NCI-H2029 treated with DMSO at 0.1 percent for 48 hours (cell line): Measurements from ENCODE around the gene EGFR.

Experiments
- DNase-seq: peaks from one replicate; lab custom pipeline; 2025; lab: John Stamatoyannopoulos, UW

EGFR gene

DNA sequence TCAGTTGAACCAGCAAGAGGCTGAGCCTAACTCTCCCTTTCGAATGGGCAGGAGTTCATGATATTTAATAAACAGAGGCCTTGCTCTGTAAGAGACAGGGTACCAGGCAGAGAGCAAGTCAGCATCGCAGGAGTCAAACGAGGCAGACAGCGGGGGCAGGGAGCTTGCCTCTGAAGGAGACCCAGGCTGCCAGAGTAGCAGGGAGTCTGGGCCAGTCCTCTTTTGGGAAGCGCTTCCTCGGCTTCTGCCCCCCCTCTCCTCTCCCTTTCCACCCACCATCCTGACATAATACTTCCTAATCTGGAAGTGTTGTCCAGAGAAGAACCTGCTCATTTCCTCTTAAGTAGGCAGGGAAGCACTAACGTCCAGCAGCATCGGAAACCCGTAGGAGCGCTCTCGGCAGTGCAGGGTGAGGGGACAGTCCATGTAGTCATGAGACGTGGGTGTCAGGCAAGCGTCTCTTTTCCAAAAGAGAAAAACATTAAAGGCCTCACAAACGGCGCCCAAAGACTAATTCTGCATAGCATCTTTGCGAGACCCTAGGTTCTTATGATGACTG lies 171.1 kb downstream of the EGFR start:
- DNase-seq = no peak

DNA sequence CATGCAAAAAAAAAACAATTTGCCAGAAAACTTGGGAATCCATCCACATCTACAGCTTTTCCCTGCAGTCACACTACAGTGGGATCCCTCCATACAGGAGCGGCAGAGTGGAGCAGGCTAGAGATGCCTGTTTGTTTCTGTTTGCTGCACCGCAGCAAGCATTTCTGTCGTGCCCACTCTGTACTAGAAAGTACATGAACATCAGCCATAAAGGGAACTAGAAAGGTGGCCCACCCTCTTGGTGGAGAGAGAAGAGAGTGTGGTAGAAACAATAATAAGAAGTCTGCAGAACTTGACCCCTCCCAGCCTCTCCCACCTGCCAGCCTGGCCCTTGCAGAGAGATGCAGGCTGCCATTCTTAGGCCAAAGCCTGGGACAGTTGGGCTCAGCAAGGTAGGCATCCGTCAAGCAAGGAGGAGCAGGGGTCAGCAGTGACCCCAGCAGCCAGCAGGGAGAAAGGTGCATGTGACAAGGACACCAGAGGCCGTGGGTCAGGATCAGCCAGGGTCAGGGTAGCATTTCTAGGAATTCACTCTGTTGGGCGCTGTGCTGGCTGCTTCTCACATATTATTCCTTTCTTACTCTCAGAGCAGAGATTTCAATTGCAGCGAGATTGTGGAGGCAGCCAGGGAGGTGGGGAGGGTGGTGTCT lies 171.8 kb downstream of the EGFR start:
- no peak for DNase-seq

DNA sequence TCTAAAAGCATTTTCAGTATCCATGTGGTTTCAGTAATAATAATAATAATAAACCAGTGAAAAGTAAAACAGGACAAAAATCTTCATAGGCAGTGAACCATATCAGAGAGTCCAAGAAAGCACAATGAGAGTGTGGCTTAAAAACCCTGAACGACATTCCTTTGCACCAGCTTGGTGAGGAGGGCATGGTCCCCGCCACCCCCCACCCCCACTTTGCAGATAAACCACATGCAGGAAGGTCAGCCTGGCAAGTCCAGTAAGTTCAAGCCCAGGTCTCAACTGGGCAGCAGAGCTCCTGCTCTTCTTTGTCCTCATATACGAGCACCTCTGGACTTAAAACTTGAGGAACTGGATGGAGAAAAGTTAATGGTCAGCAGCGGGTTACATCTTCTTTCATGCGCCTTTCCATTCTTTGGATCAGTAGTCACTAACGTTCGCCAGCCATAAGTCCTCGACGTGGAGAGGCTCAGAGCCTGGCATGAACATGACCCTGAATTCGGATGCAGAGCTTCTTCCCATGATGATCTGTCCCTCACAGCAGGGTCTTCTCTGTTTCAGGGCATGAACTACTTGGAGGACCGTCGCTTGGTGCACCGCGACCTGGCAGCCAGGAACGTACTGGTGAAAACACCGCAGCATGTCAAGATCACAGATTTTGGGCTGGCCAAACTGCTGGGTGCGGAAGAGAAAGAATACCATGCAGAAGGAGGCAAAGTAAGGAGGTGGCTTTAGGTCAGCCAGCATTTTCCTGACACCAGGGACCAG lies 172.5 kb downstream of the EGFR start:
- no peak for DNase-seq

DNA sequence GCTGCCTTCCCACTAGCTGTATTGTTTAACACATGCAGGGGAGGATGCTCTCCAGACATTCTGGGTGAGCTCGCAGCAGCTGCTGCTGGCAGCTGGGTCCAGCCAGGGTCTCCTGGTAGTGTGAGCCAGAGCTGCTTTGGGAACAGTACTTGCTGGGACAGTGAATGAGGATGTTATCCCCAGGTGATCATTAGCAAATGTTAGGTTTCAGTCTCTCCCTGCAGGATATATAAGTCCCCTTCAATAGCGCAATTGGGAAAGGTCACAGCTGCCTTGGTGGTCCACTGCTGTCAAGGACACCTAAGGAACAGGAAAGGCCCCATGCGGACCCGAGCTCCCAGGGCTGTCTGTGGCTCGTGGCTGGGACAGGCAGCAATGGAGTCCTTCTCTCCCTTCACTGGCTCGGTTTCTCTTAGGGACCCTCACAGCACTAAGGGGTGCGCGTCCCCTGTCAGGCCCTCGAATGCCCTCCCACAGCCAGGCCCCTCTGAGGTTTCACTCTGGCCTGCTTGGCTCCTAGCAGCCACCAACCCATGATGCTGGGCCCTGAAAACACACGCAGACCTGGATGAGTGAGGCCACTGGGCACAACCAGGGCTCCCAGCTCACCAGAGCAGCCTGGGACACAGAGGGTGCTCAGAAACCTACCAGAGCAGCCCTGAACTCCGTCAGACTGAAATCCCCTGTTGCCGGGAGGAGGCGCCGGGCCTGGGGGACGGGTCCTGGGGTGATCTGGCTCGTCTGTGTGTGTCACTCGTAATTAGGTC lies 173.3 kb downstream of the EGFR start:
- DNase-seq = no peak

DNA sequence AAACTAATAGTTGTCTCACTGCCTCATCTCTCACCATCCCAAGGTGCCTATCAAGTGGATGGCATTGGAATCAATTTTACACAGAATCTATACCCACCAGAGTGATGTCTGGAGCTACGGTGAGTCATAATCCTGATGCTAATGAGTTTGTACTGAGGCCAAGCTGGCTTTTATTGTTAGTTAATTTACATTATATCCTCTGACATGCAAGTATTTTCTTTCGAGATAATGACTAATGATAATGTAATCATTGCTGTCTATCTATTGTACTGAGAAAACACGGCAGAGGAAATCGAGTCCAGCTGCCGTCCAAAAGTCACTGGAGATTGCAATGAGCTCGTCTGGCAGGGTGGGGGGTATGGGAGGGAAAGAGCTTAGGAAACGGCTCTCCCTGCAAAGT lies 173.9 kb downstream of the EGFR start:
- DNase-seq = no peak

DNA sequence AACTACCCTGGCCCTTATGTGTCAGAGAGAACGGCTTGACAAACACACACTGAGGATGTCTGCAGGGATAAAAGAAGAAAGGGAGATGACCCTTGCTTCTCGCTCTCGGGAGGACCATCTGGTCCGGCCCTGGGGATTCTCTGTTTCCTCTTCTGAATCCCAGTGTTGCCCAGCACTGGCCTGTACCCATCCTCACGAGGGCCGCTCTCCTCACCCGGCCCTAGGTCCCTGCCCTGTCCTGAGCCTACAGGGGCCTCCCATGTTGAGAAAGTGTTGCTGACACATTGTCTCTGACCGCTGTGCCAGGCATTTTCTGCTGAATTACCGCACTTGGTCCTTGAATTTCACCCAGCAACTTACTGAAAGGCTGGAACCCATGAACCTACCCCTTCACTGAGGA lies 174.4 kb downstream of the EGFR start:
- no peak for DNase-seq

DNA sequence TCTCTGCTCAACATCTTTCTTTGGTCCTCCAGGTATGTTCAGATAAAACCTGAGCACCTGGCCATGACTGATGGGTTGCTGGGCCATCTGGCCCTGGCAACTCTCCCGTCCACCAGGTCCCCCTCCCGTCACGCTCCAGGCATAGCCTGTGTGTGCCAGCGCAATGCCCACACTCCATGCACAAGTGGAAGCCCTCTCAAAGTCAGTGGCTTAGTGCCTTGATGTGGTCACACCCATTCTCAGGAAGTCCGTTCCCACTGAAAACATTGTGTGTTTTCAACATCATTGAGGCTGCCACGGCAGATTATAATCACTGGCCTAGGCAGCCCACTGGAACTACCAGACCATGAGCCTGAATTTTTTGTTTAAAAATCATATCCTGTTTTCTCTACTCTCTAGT lies 175.7 kb downstream of the EGFR start:
- DNase-seq = no peak

DNA sequence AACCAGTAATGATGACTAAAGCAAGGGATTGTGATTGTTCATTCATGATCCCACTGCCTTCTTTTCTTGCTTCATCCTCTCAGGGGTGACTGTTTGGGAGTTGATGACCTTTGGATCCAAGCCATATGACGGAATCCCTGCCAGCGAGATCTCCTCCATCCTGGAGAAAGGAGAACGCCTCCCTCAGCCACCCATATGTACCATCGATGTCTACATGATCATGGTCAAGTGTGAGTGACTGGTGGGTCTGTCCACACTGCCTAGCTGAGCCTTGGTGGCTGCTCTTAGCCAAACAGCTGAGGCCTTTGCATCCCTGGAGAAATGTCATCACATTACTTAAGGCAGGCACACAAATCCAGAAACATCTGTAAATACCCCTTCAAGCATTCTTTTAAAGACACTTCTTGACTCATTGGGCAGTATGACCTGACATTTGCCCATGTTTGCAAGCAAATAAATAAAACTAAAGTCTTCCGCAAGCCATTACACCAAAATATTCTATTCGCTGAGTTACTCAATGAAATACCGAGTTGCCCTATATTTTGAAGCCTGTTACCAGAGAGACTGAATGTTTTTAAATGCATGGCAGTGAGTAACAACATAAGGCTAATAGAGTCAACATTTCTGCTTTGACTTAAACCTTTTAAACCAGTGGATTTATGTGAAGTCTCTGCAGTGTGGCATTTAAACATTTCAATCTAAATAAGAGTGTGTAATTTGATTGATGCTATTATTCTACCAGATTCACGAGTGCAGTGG lies 180.0 kb downstream of the EGFR start:
- DNase-seq = no peak

DNA sequence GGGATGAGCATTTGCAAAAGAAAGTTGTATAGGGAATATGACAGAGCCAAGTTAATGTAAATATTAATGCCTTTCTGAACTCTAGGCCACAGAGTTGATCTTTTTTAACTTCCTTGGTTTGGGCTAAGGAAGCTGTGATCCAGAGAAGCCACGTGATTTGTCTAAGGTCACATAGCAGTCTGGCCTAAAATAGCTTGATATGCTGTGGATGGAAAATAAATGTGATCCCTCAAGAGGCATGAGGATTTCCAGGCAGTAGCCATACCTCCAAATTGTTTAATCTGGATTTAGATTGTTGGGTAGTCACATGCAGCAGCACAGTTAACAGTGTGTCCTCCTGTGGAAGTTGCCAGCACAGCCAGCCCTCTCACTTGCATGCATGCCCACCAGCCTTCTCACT lies 180.6 kb downstream of the EGFR start:
- no peak for DNase-seq

DNA sequence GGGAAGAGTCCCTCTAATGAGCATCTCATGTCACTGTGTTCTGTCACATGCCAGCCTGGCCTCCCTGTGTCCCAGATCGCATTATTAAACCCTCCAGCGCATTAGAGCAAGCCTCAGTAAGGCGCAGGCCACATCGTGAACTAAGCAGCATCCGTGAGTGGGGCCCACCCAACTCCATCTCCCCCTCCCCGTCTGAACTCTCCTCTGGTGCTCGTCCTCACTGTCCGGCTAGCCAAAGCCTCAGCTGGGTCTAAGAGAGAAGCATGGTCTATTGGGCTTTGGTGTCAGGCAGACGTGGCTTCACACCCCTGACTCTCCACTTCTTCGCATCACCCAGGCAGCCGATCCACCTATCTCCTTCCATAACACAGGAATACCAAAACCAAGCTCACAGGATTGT lies 181.6 kb downstream of the EGFR start:
- DNase-seq = no peak

DNA sequence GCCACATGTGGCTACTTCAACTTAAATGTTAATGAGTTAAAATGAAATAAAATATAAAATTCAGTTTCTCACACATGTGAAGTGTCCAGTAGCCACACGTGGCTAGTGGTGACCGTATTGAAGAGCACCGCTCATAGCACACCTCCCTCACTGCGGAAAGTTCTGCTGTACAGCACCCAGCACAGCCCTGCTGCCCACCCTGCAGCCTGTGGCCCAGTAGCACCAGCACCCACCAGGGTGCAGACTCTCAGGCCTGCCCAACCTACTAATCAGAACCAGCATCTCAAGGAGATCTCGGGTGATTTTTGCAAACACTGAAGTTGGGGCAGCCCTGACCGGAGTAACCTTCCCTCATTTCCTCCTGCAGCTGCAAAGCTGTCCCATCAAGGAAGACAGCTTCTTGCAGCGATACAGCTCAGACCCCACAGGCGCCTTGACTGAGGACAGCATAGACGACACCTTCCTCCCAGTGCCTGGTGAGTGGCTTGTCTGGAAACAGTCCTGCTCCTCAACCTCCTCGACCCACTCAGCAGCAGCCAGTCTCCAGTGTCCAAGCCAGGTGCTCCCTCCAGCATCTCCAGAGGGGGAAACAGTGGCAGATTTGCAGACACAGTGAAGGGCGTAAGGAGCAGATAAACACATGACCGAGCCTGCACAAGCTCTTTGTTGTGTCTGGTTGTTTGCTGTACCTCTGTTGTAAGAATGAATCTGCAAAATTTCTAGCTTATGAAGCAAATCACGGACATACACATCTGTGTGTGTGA lies 183.5 kb downstream of the EGFR start:
- DNase-seq = no peak

DNA sequence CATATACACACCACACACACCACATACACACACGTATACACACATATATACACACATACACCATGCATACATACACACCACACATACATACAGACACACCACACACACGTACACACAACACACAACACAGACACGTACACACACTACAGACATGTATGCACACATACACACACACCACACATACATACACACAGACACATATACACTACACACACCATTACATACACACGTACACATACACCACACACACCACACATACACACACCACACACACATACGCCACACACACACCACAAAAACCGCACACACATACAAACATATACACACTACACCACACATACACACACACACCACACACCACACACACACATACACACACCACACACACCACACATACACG lies 184.5 kb downstream of the EGFR start:
- DNase-seq = no peak

DNA sequence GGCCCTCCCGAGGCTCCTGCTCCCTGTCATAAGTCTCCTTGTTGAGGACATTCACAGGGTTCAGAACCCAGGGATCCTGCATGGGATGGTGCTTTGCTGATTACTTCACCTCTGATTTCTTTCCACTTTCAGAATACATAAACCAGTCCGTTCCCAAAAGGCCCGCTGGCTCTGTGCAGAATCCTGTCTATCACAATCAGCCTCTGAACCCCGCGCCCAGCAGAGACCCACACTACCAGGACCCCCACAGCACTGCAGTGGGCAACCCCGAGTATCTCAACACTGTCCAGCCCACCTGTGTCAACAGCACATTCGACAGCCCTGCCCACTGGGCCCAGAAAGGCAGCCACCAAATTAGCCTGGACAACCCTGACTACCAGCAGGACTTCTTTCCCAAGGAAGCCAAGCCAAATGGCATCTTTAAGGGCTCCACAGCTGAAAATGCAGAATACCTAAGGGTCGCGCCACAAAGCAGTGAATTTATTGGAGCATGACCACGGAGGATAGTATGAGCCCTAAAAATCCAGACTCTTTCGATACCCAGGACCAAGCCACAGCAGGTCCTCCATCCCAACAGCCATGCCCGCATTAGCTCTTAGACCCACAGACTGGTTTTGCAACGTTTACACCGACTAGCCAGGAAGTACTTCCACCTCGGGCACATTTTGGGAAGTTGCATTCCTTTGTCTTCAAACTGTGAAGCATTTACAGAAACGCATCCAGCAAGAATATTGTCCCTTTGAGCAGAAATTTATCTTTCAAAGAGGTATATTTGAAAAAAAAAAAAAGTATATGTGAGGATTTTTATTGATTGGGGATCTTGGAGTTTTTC lies 186.5 kb downstream of the EGFR start:
- no peak for DNase-seq

DNA sequence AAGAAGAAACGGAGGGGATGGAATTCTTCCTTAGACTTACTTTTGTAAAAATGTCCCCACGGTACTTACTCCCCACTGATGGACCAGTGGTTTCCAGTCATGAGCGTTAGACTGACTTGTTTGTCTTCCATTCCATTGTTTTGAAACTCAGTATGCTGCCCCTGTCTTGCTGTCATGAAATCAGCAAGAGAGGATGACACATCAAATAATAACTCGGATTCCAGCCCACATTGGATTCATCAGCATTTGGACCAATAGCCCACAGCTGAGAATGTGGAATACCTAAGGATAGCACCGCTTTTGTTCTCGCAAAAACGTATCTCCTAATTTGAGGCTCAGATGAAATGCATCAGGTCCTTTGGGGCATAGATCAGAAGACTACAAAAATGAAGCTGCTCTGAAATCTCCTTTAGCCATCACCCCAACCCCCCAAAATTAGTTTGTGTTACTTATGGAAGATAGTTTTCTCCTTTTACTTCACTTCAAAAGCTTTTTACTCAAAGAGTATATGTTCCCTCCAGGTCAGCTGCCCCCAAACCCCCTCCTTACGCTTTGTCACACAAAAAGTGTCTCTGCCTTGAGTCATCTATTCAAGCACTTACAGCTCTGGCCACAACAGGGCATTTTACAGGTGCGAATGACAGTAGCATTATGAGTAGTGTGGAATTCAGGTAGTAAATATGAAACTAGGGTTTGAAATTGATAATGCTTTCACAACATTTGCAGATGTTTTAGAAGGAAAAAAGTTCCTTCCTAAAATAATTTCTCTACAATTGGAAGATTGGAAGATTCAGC lies 187.6 kb downstream of the EGFR start:
- DNase-seq = no peak

DNA sequence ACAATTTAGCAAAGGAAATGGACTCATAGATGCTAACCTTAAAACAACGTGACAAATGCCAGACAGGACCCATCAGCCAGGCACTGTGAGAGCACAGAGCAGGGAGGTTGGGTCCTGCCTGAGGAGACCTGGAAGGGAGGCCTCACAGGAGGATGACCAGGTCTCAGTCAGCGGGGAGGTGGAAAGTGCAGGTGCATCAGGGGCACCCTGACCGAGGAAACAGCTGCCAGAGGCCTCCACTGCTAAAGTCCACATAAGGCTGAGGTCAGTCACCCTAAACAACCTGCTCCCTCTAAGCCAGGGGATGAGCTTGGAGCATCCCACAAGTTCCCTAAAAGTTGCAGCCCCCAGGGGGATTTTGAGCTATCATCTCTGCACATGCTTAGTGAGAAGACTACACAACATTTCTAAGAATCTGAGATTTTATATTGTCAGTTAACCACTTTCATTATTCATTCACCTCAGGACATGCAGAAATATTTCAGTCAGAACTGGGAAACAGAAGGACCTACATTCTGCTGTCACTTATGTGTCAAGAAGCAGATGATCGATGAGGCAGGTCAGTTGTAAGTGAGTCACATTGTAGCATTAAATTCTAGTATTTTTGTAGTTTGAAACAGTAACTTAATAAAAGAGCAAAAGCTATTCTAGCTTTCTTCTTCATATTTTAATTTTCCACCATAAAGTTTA lies 188.8 kb downstream of the EGFR start:
- no peak for DNase-seq

DNA sequence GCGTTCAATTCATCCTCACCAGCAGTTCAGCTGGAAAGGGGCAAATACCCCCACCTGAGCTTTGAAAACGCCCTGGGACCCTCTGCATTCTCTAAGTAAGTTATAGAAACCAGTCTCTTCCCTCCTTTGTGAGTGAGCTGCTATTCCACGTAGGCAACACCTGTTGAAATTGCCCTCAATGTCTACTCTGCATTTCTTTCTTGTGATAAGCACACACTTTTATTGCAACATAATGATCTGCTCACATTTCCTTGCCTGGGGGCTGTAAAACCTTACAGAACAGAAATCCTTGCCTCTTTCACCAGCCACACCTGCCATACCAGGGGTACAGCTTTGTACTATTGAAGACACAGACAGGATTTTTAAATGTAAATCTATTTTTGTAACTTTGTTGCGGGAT lies 190.5 kb downstream of the EGFR start:
- no peak for DNase-seq

DNA sequence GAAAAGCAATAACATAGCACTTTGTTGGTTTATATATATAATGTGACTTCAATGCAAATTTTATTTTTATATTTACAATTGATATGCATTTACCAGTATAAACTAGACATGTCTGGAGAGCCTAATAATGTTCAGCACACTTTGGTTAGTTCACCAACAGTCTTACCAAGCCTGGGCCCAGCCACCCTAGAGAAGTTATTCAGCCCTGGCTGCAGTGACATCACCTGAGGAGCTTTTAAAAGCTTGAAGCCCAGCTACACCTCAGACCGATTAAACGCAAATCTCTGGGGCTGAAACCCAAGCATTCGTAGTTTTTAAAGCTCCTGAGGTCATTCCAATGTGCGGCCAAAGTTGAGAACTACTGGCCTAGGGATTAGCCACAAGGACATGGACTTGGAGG lies 191.4 kb downstream of the EGFR start:
- DNase-seq = no peak

DNA sequence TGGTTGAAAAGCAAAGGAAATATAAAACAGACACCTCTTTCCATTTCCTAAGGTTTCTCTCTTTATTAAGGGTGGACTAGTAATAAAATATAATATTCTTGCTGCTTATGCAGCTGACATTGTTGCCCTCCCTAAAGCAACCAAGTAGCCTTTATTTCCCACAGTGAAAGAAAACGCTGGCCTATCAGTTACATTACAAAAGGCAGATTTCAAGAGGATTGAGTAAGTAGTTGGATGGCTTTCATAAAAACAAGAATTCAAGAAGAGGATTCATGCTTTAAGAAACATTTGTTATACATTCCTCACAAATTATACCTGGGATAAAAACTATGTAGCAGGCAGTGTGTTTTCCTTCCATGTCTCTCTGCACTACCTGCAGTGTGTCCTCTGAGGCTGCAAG lies 191.9 kb downstream of the EGFR start:
- no peak for DNase-seq

DNA sequence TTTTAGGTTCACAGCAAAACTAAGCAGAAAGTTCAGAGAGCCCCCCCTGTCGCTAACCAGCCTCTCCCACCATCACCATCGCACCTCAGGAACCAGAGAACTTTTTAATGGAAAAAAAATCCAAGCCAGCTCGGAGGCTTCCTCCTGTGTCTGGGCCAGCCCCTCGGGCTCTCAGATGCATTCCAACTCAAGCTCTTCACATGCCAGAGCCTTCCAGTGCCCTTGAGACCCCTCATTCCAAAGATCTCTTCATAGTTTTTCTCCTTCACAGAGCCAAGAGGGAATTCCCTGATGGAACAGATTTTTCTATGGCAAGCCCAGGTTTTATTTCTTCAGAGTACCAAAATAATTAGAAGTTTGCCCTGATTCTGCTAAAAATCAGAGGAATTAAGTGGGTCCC lies 192.9 kb downstream of the EGFR start:
- no peak for DNase-seq
